HepG2 (cell line): Measurements from ENCODE around the gene ARHGAP36. TPM values are rescaled to one million over a fixed set of nuclear protein-coding genes. Genes with fewer than 3 reads are reported as not detected.

Source experiments
- ATAC-seq: fragments of 200-7000 bp; cut with Tn5 transposase; 3 replicates; pipeline ENCODE4 v1.9.1; 2020; ENCODE audit warnings: mild to moderate bottlenecking, moderate library complexity
- BruUV-seq: library from RNA; stranded (reverse); fragments of 400-500 nt; replicated peaks from 2 replicates; lab custom pipeline; 2021; lab: Mats Ljungman, UMichigan
- CTCF ChIA-PET: fragments of 300-600 bp; formaldehyde crosslinking; extraction: SDS; loops from one replicate; lab custom pipeline; 2021; ENCODE audit warnings: low total read pairs, inconsistent platforms, low intra/inter-chr PET ratio; lab: Yijun Ruan, JAX
- POLR2A ChIA-PET: fragments of 350-600 bp; sonication (Branson Sonifier 250); formaldehyde crosslinking; loops from one replicate; lab custom pipeline; 2020; ENCODE audit warnings: antibody characterized with exemption, inconsistent platforms; lab: Yijun Ruan, JAX
- DNase-seq: peaks from one replicate; pipeline ENCODE4 v3.0.0-alpha.2; 2015; ENCODE audit warnings: low spot score
- FAIRE-seq: peaks from 3 replicates; lab custom pipeline; 2011; peaks lifted over from hg19 to GRCh38; lab: Jason Lieb, UNC
- H2AFZ ChIP-seq: one replicate; pipeline ENCODE4 v1.6.1; 2011; ENCODE audit warnings: low read length, inconsistent platforms
- H3K27ac ChIP-seq: fragments of 300-600 bp; 3 replicates; pipeline ENCODE4 v1.8.0; 2011; ENCODE audit warnings: mixed run types, mild to moderate bottlenecking, mixed read lengths, low read length, inconsistent platforms; ENCODE audit not compliant: insufficient read depth; ENCODE audit errors: extremely low read length
- H3K27me3 ChIP-seq, 2 experiments: fragments of 200-600 bp in 1 of 2; 2 replicates in 1 of 2; 3 replicates in 1 of 2; pipeline versions ENCODE4 v1.6.0 to v1.8.0; 2011; ENCODE audit warnings: low read length in 2 of 2, mild to moderate bottlenecking in 2 of 2, moderate library complexity in 2 of 2, inconsistent platforms in 1 of 2; ENCODE audit not compliant: insufficient read depth in 2 of 2, control insufficient read depth in 1 of 2
- H3K36me3 ChIP-seq, 2 experiments: fragments of 200-600 bp in 1 of 2; replicated peaks in 1 of 2; 2 replicates in 1 of 2; 3 replicates in 1 of 2; pipeline versions ENCODE4 v1.5.1 to v1.8.0; 2011; ENCODE audit warnings: low read length in 2 of 2, inconsistent platforms in 1 of 2; ENCODE audit not compliant: insufficient read depth in 2 of 2, control insufficient read depth in 1 of 2
- H3K4me1 ChIP-seq: 2 replicates; pipeline ENCODE4 v1.5.1; 2012; ENCODE audit warnings: low read length, inconsistent platforms; ENCODE audit not compliant: insufficient read depth
- H3K4me2 ChIP-seq: 2 replicates; pipeline ENCODE4 v1.6.0; 2011; ENCODE audit warnings: low read depth, low read length, inconsistent platforms
- H3K4me3 ChIP-seq, 3 experiments: fragments of 200-600 bp in 1 of 3; sonication (generic), shearing (Covaris generic) in 1 of 3; replicated peaks in 1 of 3; 2 replicates each; pipeline ENCODE4 v1.5.1; 2011 to 2016; ENCODE audit warnings: low read length in 3 of 3, inconsistent platforms in 2 of 3, low read depth in 2 of 3, mild to moderate bottlenecking in 2 of 3, control low read depth in 1 of 3, mixed read lengths in 1 of 3; ENCODE audit not compliant: insufficient read depth in 1 of 3
- H3K79me2 ChIP-seq: one replicate; pipeline ENCODE4 v1.6.1; 2011; ENCODE audit warnings: low read length, inconsistent platforms; ENCODE audit not compliant: insufficient read depth
- H3K9ac ChIP-seq: 2 replicates; pipeline ENCODE4 v1.6.0; 2011; ENCODE audit warnings: mild to moderate bottlenecking, low read depth, low read length, inconsistent platforms; ENCODE audit not compliant: insufficient read depth
- H3K9me3 ChIP-seq: 2 replicates; pipeline ENCODE4 v1.5.1; 2012; ENCODE audit warnings: mild to moderate bottlenecking, low read length
- H4K20me1 ChIP-seq: 2 replicates; pipeline ENCODE4 v1.6.0; 2011; ENCODE audit warnings: inconsistent platforms, mild to moderate bottlenecking, low read length, moderate library complexity; ENCODE audit not compliant: insufficient read depth
- DR1 ChIP-seq: sonication (generic); formaldehyde crosslinking; IDR thresholded peaks from 2 replicates; pipeline ENCODE4 v1.8.0; 2021; ENCODE audit warnings: mild to moderate bottlenecking, missing genetic modification reagents, inconsistent platforms
- FIP1L1 ChIP-seq: fragments of 200-400 bp; formaldehyde crosslinking; IDR thresholded peaks from 2 replicates; pipeline ENCODE4 v1.6.1; 2018; ENCODE audit warnings: low read depth, mild to moderate bottlenecking, low read length, moderate library complexity, borderline replicate concordance; ENCODE audit not compliant: insufficient read depth
- HOXD1 ChIP-seq: sonication (generic); formaldehyde crosslinking; IDR thresholded peaks from 2 replicates; pipeline ENCODE4 v1.5.0; 2020; ENCODE audit warnings: missing genetic modification reagents
- MTF1 ChIP-seq: sonication (generic); formaldehyde crosslinking; IDR thresholded peaks from 2 replicates; pipeline ENCODE4 v1.5.0; 2020; ENCODE audit warnings: missing genetic modification reagents
- MYC ChIP-seq: sonication (generic); formaldehyde crosslinking; IDR thresholded peaks from 2 replicates; pipeline ENCODE4 v1.9.0; 2021; ENCODE audit warnings: missing genetic modification reagents, borderline replicate concordance
- NRL ChIP-seq: sonication (generic); formaldehyde crosslinking; IDR thresholded peaks from 2 replicates; pipeline ENCODE4 v1.5.0; 2020; ENCODE audit warnings: missing genetic modification reagents, mild to moderate bottlenecking, moderate library complexity, borderline replicate concordance
- SP1 ChIP-seq, 2 experiments: fragments of 450-650 bp in 1 of 2; sonication (generic) in 1 of 2; formaldehyde crosslinking in 1 of 2; IDR thresholded peaks; 2 replicates each; pipeline versions ENCODE4 v1.4.0 to v1.6.1; 2016 to 2020; ENCODE audit warnings: missing genetic modification reagents in 1 of 2
- ZNF224 ChIP-seq: sonication (generic); formaldehyde crosslinking; IDR thresholded peaks from 2 replicates; pipeline ENCODE4 v1.5.0; 2020; ENCODE audit warnings: mild to moderate bottlenecking, missing genetic modification reagents
- ZNF430 ChIP-seq: sonication (generic); formaldehyde crosslinking; IDR thresholded peaks from 2 replicates; pipeline ENCODE4 v1.9.0; 2021; ENCODE audit warnings: mild to moderate bottlenecking, missing genetic modification reagents
- ZNF446 ChIP-seq: sonication (generic); formaldehyde crosslinking; IDR thresholded peaks from 2 replicates; pipeline ENCODE4 v1.5.0; 2020; ENCODE audit warnings: mild to moderate bottlenecking, missing genetic modification reagents
- ZNF552 ChIP-seq: sonication (generic); formaldehyde crosslinking; IDR thresholded peaks from 2 replicates; pipeline ENCODE4 v1.9.0; 2022; ENCODE audit warnings: missing genetic modification reagents, mild to moderate bottlenecking, borderline replicate concordance
- ZNF703 ChIP-seq: sonication (generic); formaldehyde crosslinking; IDR thresholded peaks from 2 replicates; pipeline ENCODE4 v1.5.1; 2020; ENCODE audit warnings: missing genetic modification reagents, mild to moderate bottlenecking, moderate library complexity, borderline replicate concordance
- WGBS: methylation state at CpG from one replicate; pipeline ENCODE4 v1.1.6; 2017; ENCODE audit warnings: low lambda C conversion rate; 5-methylcytosine and 5-hydroxymethylcytosine counted together
- in situ Hi-C: cut with HindIII; loops from 2 replicates; pipeline ENCODE4 v1.10.0; 2017; ENCODE audit warnings: low pct_unique_long_range_greater_than_20kb; ENCODE audit not compliant: extremely low pct_ligation_motif_present
- intact Hi-C: fragments of 100-400 bp; cut with micrococcal nuclease; formaldehyde crosslinking; loops from one replicate; pipeline ENCODE4 v1.10.0; 2022; ENCODE audit not compliant: unreplicated experiment
- polyA plus RNA-seq, 8 experiments: library from polyadenylated mRNA; depleted of rRNA in 3 of 8; stranded (reverse) in 7 of 8; unstranded in 1 of 8; fragments of >200 nt; fragmentation: Illumina TruSeq in 4 of 8; extraction: Trizol in 4 of 8; gene quantifications; 2 replicates each; pipeline versions ENCODE4 v1.2.1 to v1.2.3, GENCODE V29; 2011 to 2016; ENCODE audit warnings: low read depth in 4 of 8, missing spikeins in 1 of 8, mixed read lengths in 1 of 8; ENCODE audit not compliant: insufficient read depth in 1 of 8
- total RNA-seq, 5 experiments: library from RNA; depleted of rRNA; stranded (reverse); fragments of >200 nt; fragmentation: Illumina TruSeq; extraction: Trizol; gene quantifications; 2 replicates each; pipeline ENCODE4 v1.2.3, GENCODE V29; 2016; ENCODE audit warnings: low read depth in 1 of 5
- TF ChIP-seq, protein P1 (sequence below): IDR thresholded peaks from 2 replicates; pipeline ENCODE4 v1.6.1; 2016; ENCODE audit warnings: low read depth, control low read depth
- TF ChIP-seq, protein P2 (sequence below): sonication (generic); formaldehyde crosslinking; IDR thresholded peaks from 2 replicates; pipeline ENCODE4 v1.5.0; 2020; ENCODE audit warnings: mild to moderate bottlenecking, missing genetic modification reagents
- TF ChIP-seq, protein P3 (sequence below): sonication (generic); formaldehyde crosslinking; conservative IDR thresholded peaks from 2 replicates; pipeline ENCODE4 v1.8.1; 2023; ENCODE audit warnings: missing genetic modification reagents

Gene ARHGAP36
- total and polyA plus RNA-seq, 2 of the 13 experiments (the other 11 are each of a cell fraction or from before 2014, with no cell fraction given), result not detected

DNA sequence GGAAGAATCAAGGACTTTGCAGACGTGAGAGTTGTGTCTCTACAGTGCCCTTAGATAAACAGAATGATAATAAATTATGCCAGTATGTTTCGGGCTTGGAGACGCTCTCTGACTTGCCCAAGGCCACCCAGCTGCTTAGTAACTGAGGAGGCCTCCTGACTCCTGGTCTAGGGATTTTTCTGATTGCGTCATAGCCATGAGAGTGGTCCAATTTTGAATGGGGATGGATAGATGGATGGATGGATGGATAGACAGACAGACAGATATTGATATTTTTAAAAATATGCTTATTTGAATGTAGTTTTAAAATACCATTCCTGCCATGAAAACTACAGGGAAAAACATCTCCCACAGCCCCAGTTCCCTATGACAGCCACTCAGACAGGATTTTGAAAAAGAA is 15.5 kb downstream of the ARHGAP36 start:
- no peak for ATAC-seq
- TF ChIP-seq, protein P1, sequence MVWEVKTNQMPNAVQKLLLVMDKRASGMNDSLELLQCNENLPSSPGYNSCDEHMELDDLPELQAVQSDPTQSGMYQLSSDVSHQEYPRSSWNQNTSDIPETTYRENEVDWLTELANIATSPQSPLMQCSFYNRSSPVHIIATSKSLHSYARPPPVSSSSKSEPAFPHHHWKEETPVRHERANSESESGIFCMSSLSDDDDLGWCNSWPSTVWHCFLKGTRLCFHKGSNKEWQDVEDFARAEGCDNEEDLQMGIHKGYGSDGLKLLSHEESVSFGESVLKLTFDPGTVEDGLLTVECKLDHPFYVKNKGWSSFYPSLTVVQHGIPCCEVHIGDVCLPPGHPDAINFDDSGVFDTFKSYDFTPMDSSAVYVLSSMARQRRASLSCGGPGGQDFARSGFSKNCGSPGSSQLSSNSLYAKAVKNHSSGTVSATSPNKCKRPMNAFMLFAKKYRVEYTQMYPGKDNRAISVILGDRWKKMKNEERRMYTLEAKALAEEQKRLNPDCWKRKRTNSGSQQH (CRISPR knock-in tag), result no peak
- TF ChIP-seq NRL (CRISPR knock-in tag) (no peak), ZNF703 (CRISPR knock-in tag) (no peak), DR1 (CRISPR knock-in tag) (no peak), FIP1L1 (no peak), ZNF552 (CRISPR knock-in tag) (no peak), MTF1 (CRISPR knock-in tag) (no peak), SP1 (IDR thresholded peaks at IDR 0.05) (no peak), SP1 (CRISPR knock-in tag; IDR thresholded peaks at IDR 0.05) (no peak), ZNF446 (CRISPR knock-in tag) (no peak), HOXD1 (CRISPR knock-in tag) (no peak), ZNF224 (no peak), MYC (CRISPR knock-in tag) (no peak), ZNF430 (CRISPR knock-in tag) (no peak)
- TF ChIP-seq, protein P2, sequence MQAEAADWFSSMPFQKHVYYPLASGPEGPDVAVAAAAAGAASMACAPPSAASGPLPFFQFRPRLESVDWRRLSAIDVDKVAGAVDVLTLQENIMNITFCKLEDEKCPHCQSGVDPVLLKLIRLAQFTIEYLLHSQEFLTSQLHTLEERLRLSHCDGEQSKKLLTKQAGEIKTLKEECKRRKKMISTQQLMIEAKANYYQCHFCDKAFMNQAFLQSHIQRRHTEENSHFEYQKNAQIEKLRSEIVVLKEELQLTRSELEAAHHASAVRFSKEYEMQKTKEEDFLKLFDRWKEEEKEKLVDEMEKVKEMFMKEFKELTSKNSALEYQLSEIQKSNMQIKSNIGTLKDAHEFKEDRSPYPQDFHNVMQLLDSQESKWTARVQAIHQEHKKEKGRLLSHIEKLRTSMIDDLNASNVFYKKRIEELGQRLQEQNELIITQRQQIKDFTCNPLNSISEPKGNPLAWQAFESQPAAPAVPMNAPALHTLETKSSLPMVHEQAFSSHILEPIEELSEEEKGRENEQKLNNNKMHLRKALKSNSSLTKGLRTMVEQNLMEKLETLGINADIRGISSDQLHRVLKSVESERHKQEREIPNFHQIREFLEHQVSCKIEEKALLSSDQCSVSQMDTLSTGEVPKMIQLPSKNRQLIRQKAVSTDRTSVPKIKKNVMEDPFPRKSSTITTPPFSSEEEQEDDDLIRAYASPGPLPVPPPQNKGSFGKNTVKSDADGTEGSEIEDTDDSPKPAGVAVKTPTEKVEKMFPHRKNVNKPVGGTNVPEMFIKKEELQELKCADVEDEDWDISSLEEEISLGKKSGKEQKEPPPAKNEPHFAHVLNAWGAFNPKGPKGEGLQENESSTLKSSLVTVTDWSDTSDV (CRISPR knock-in tag), result no peak
- TF ChIP-seq, protein P3, sequence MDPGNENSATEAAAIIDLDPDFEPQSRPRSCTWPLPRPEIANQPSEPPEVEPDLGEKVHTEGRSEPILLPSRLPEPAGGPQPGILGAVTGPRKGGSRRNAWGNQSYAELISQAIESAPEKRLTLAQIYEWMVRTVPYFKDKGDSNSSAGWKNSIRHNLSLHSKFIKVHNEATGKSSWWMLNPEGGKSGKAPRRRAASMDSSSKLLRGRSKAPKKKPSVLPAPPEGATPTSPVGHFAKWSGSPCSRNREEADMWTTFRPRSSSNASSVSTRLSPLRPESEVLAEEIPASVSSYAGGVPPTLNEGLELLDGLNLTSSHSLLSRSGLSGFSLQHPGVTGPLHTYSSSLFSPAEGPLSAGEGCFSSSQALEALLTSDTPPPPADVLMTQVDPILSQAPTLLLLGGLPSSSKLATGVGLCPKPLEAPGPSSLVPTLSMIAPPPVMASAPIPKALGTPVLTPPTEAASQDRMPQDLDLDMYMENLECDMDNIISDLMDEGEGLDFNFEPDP (CRISPR knock-in tag), result no peak
- in situ Hi-C loops, result no loop called here
- no peak overlapping the region for H3K4me2 ChIP-seq
- no peaks in the 10 kb centered on the region for H3K4me1 ChIP-seq
- no peak for FAIRE-seq
- intact Hi-C loops, result no loop called here
- H3K79me2 ChIP-seq, result no peaks in the 10 kb centered on the region
- POLR2A ChIA-PET, result no interaction called here
- CTCF ChIA-PET, result no interaction called here
- H3K27ac ChIP-seq, result no peak overlapping the region
- H3K9me3 ChIP-seq, result no peaks in the 10 kb centered on the region
- no peak overlapping the region for H3K9ac ChIP-seq
- no peak for DNase-seq
- H3K27me3 ChIP-seq, result no peaks in the 10 kb centered on the region
- no peaks in the 10 kb centered on the region for H4K20me1 ChIP-seq
- H3K4me3 ChIP-seq, result no peak overlapping the region
- H3K36me3 ChIP-seq, result no peaks in the 10 kb centered on the region
- WGBS, result 4% methylated on average over 3 of the region's 4 CpGs
- H2AFZ ChIP-seq, result no peak overlapping the region
- no TSS peak for BruUV-seq
